HUES64 (cell line): ENCODE measurements around the gene MAPRE2.
"Not testable (repeated sequence)": the region's sequence is repeated elsewhere in the genome, so short reads cannot be mapped to it uniquely, and the experiment has no call there.

ENCODE experiments used
- H3K27ac ChIP-seq: 2 replicates; pipeline ENCODE4 v1.7.0; 2013; ENCODE audit warnings: low read depth, low read length, inconsistent platforms
- H3K27me3 ChIP-seq: 2 replicates; pipeline ENCODE4 v1.6.1; 2013; ENCODE audit warnings: mild to moderate bottlenecking, low read length; ENCODE audit not compliant: insufficient read depth
- H3K36me3 ChIP-seq: 2 replicates; pipeline ENCODE4 v1.6.1; 2013; ENCODE audit warnings: mild to moderate bottlenecking, low read length; ENCODE audit not compliant: insufficient read depth
- H3K4me1 ChIP-seq: 2 replicates; pipeline ENCODE4 v1.6.1; 2013; ENCODE audit warnings: mild to moderate bottlenecking, low read length, moderate library complexity; ENCODE audit not compliant: insufficient read depth
- H3K4me3 ChIP-seq: 2 replicates; pipeline ENCODE4 v1.5.1; 2013; ENCODE audit warnings: mild to moderate bottlenecking, low read length, moderate library complexity
- H3K9ac ChIP-seq: 2 replicates; pipeline ENCODE4 v1.6.1; 2013; ENCODE audit warnings: mild to moderate bottlenecking, low read depth, low read length
- H3K9me3 ChIP-seq: 2 replicates; pipeline ENCODE4 v1.6.1; 2013; ENCODE audit warnings: low read depth, low read length; ENCODE audit not compliant: insufficient read depth
- WGBS: fragments of 150-250, 120-280 bp; methylation state at CpG from one replicate; pipeline ENCODE4 v1.1.7; 2013; ENCODE audit warnings: missing lambda C conversion rate; 5-methylcytosine and 5-hydroxymethylcytosine counted together

The MAPRE2 gene

DNA sequence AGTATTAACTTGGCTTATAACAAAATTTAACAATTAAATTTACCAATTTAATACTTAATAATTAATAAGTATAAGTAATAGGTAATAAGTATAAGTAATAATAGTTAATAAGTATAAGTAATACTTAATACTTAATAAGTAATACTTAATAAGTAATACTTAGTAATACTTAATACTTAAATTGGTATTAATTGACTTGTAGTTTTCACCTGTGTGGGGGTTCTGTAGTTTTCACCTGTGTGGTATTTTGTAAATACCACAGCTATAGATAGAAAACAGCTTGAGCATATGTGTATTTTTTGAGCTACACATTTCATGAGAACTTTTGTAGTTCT is 55.4 kb downstream of the MAPRE2 start:
- Histone ChIP-seq H3K9ac (no peak overlapping the region), H3K4me1 (no peaks in the 10 kb centered on the region), H3K27me3 (no peaks in the 10 kb centered on the region), H3K27ac (no peak overlapping the region), H3K4me3 (no peak overlapping the region), H3K36me3 (no peaks in the 10 kb centered on the region), H3K9me3 (no peaks in the 10 kb centered on the region)

DNA sequence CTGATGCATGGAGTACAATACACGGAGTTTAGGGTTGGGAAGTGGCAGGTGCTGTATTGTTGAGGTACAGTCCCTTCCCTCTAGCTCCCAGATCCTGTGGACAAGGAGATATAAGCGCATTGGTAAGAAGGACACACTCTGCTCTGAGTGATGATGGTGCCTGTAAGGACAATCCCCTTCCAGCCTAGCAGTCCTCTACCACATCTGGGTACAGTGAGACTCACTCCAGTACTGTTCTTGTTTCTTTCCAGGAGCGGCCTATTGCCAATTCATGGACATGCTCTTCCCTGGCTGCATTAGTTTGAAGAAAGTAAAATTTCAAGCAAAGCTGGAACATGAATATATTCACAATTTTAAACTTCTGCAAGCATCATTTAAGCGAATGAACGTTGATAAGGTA is 56.0 kb downstream of the MAPRE2 start:
- no peaks in the 10 kb centered on the region for H3K4me1 ChIP-seq
- no peak overlapping the region for H3K9ac ChIP-seq
- H3K27ac ChIP-seq, result no peak overlapping the region
- no peaks in the 10 kb centered on the region for H3K9me3 ChIP-seq
- no peaks in the 10 kb centered on the region for H3K27me3 ChIP-seq
- WGBS, result 94% methylated on average over 5 of the region's 5 CpGs
- no peaks in the 10 kb centered on the region for H3K36me3 ChIP-seq
- H3K4me3 ChIP-seq, result no peak overlapping the region

DNA sequence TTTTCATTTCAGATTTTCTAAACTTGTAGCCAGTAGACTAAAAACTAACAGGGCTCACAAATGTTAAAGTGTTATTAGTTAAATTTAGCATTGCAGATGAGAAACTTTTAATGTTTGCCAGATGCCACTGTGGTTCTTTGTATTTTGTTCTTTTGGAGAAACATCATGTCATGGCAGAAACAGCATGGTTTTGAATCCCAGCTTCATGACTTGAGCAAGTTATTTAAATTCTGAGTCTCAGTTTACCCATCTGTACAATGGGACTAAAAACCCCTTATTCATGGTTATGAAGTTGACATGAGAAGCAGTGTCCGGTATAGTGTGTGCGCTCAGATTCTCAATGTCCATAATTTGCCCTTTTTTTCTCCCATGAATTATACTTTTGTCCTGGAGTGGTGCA is 56.5 kb downstream of the MAPRE2 start:
- peaks cover 3% of the 10 kb centered on the region; the same call in 1 of the 2 replicates for H3K36me3 ChIP-seq
- H3K4me1 ChIP-seq, result no peaks in the 10 kb centered on the region
- no peak overlapping the region for H3K27ac ChIP-seq
- no peaks in the 10 kb centered on the region for H3K9me3 ChIP-seq
- H3K9ac ChIP-seq, result no peak overlapping the region
- 100% methylated on average over 2 of the region's 2 CpGs for WGBS
- no peaks in the 10 kb centered on the region for H3K27me3 ChIP-seq
- H3K4me3 ChIP-seq, result no peak overlapping the region

DNA sequence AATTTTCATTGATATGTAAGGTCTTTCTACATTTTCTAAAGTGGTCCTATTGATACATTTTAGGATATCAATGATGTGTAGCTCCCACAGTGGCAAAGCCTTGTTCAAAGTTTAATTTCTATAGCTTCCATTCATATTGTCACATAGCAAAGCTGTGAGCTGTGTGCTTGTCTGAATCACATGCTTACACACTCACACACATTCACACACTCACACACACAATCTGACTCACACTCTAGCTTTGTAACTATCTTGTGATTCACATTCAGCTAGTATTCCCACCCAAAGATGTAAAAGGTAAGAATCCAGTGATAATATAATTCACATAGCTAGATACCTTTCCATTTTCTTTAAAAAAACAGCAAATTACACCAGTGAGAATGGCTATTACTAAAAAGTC is 58.7 kb downstream of the MAPRE2 start:
- Histone ChIP-seq H3K9me3 (no peaks in the 10 kb centered on the region), H3K27ac (no peak overlapping the region), H3K4me1 (no peaks in the 10 kb centered on the region), H3K4me3 (no peak overlapping the region), H3K36me3 (peaks cover 4% of the 10 kb centered on the region; the same call in 1 of the 2 replicates), H3K27me3 (no peaks in the 10 kb centered on the region), H3K9ac (no peak overlapping the region)

DNA sequence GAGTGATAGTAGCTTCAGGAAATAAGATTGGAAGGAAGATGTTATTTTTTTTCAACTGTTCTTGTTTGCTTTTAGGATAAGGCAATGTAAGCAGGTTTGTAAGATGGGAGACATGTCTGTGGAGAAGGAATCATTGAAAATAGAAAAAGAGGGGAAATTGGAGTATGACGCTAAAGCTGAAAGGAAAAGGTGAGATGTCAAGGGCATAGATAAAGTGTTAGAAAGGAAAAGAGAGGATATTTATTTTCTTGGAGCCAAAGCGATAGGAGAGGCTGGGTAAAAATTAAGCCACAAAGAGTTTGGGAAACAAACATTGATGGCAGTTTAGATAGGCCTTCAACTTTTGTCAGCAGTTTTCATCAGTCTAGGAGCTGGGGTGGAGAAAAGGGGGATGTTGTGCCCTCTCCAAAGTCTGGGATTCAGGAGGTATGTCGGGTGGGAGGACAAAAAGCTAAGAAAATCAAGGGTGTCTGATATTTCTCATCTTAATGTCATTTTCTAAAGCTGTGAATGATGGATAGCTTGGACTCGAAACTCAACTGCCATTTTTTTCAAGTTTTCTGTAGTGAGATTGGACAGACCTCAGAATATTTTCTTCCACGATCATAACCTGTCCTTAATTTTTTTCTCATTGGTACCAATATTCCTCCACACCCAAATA is 63.3 kb downstream of the MAPRE2 start:
- WGBS, result 92% methylated on average over 5 of the region's 5 CpGs
- Histone ChIP-seq H3K27ac (no peak overlapping the region), H3K9ac (no peak overlapping the region), H3K4me1 (no peaks in the 10 kb centered on the region), H3K9me3 (no peaks in the 10 kb centered on the region), H3K36me3 (peaks cover 4% of the 10 kb centered on the region; the same call in 1 of the 2 replicates), H3K27me3 (no peaks in the 10 kb centered on the region), H3K4me3 (no peak overlapping the region)

DNA sequence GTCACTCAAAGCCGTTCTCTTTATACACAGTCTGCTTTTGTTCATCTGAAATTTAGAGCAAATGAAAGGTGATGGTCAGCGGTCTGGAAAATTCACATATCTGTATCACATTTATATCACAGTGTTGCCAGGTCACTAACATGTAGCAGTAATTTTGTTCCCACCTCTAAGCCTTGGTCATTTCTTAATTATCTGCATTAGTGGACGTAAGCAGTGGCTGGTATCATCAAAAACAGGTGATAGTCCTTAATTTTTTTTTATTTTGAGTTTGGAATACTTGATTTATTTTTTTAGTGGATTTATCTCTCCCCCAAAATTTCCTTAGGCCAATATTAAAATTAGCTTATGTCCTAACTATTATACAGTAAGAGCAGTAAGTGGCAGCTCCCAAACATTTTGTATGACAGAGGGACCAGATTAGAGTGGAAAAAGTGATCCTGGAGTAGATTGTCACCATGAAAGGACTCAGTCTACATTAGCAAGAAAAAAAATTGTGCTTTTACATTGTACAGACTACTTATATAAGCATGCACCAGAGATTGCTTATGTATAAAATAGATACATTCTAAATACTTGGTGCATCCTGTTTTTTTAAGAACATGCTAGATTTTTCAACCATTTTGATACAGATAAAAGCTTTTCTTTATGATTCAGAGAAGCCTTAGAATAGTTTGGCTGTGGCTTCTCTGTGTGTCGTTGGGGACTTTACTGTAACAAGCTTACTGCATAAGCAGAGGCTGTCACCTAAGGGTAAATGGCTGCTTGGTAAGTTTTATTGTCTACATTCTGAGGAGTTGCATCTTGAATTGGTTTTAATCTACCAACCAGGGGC is 65.0 kb downstream of the MAPRE2 start:
- H3K4me3 ChIP-seq, result no peak overlapping the region
- H3K27me3 ChIP-seq, result no peaks in the 10 kb centered on the region
- 94% methylated on average over 4 of the region's 4 CpGs for WGBS
- no peak overlapping the region for H3K27ac ChIP-seq
- H3K9me3 ChIP-seq, result 0 out of 2 replicates have a peak, but pooled peaks cover under 1% of the 10 kb centered on the region
- H3K9ac ChIP-seq, result no peak overlapping the region
- H3K4me1 ChIP-seq, result no peaks in the 10 kb centered on the region
- peaks cover 4% of the 10 kb centered on the region; the same call in 1 of the 2 replicates for H3K36me3 ChIP-seq

DNA sequence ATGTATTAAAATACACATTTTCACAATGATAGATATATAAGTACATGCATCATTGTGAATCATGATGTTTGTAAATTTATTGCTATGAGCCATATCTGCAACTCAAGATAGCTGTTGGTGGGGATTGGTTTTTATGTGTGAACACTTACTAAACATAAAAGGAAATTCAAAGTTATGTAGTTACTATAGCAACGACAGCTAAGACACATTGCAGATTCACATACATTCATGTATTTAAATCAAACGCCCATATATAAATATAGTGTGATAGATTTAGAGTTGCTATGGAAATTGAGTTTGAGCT is 65.6 kb downstream of the MAPRE2 start:
- Histone ChIP-seq H3K27me3 (no peaks in the 10 kb centered on the region), H3K9ac (no peak overlapping the region), H3K9me3 (0 out of 2 replicates have a peak, but pooled peaks cover 3% of the 10 kb centered on the region), H3K36me3 (peaks cover 4% of the 10 kb centered on the region; the same call in 1 of the 2 replicates), H3K4me3 (no peak overlapping the region), H3K27ac (no peak overlapping the region), H3K4me1 (no peaks in the 10 kb centered on the region)
- no CpG with 5 or more reads among the region's 2 CpGs for WGBS

DNA sequence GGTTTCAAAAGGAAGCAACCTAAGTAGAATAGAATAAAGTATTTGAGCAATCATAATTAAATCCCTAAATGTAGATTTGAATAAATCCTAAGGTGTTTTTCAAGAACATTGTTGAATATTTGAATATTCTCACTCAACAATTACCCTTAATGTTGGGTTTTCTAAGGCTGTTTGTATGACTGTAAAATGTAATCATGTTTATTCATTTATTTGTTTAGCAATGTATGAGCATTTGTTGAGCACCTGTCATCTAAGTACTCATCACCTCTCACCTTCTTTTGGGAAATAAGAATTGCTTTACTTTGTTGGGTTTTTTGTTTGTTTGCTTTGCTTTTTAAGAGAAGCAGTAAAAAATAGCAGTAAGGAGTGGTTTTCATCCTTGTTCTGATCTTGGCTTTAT is 66.0 kb downstream of the MAPRE2 start:
- no peak overlapping the region for H3K27ac ChIP-seq
- H3K4me3 ChIP-seq, result no peak overlapping the region
- H3K36me3 ChIP-seq, result peaks cover 4% of the 10 kb centered on the region; the same call in 1 of the 2 replicates
- H3K27me3 ChIP-seq, result no peaks in the 10 kb centered on the region
- H3K4me1 ChIP-seq, result no peaks in the 10 kb centered on the region
- no peak overlapping the region for H3K9ac ChIP-seq
- 0 out of 2 replicates have a peak, but pooled peaks cover 3% of the 10 kb centered on the region for H3K9me3 ChIP-seq

DNA sequence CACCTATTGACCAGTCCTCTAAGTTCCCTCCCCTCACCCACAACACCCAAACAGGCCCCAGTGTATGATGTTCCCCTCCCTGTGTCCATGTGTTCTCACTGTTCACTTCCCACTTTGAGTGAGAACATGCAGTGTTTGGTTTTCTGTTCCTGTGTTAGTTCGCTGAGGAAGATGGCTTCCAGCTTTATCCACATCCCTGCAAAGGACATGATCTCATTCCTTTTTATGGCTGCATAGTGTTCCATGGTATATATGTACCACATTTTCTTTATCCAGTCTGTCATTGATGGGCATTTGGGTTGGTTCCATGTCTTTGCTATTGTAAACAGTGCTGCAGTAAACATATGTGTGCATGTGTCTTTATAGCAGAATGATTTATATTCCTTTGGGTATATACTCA is 66.9 kb downstream of the MAPRE2 start:
- H3K27ac ChIP-seq, H3K9ac ChIP-seq, H3K4me3 ChIP-seq, H3K9me3 ChIP-seq, H3K27me3 ChIP-seq, H3K36me3 ChIP-seq, H3K4me1 ChIP-seq: not testable (repeated sequence)
- WGBS, result 91% methylated on average over 1 of the region's 1 CpG

DNA sequence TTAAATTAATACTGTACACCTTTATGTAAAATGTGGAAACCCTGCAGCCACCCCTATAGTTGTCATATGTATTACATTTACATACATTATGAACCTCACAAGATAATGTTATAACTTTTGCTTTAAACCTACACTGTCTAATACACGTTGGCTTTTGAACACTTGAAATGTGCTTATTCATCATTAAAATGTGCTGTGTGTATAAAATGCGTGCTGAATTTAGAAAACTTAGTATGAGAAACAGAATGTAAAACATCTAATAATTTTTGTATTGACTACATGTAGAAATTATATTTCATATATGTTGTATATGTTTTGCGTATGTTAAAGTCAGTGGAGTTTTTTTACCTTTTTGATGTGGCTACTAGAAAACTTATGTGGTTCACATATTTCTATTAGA is 68.8 kb downstream of the MAPRE2 start:
- 0 out of 2 replicates have a peak, but pooled peaks cover 3% of the 10 kb centered on the region for H3K9me3 ChIP-seq
- H3K4me1 ChIP-seq, result no peaks in the 10 kb centered on the region
- H3K9ac ChIP-seq, result no peak overlapping the region
- WGBS, result 100% methylated on average over 1 of the region's 3 CpGs
- H3K27me3 ChIP-seq, result no peaks in the 10 kb centered on the region
- no peak overlapping the region for H3K27ac ChIP-seq
- no peak overlapping the region for H3K4me3 ChIP-seq
- no peaks in the 10 kb centered on the region for H3K36me3 ChIP-seq

DNA sequence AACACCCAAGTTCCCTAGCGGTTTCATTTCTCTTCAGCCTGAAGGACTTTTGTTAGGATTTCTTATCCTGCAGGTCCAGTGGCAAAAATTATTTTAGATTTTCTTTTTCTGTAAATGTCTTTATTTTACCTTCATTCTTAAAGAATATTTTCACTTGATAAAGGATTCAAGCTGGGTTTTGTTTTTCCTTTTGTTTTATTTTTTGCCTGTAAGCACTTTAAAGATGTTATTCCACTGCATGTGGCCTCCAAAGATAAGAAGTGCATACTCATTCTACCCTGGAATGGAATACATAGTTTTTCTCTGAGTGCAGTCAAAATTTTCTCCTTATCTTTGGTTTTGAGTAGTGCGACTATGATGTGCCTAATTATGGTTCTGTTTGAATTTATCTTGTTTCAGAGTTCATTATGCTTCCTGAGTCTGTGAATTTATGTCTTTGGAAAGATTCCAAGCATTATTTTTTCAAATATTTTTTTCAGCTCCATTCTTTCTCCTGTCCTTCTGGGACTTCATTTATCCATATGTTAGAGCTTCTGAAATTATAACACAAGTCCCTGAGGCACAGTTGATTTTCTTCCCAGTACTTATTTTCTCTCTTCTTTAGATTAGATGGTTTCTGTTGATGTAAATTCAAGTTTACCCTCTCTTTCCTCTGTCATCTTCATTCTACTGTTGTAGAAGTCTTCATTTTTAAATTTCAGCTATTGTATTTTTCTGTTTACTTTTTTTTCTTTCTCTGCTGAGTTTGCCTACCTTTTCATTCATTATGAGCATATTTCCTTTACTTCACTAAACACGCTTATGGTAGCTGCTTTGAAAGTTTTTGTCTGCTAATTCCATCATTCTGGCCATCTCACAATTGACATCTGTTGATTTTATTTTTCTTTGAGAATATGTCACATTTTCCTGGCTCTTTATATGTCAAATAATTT is 69.6 kb downstream of the MAPRE2 start:
- H3K36me3 ChIP-seq, result no peaks in the 10 kb centered on the region
- H3K4me3 ChIP-seq, result no peak overlapping the region
- no peak overlapping the region for H3K27ac ChIP-seq
- H3K9ac ChIP-seq, result no peak overlapping the region
- 0 out of 2 replicates have a peak, but pooled peaks cover 3% of the 10 kb centered on the region for H3K9me3 ChIP-seq
- H3K27me3 ChIP-seq, result no peaks in the 10 kb centered on the region
- H3K4me1 ChIP-seq, result no peaks in the 10 kb centered on the region
- WGBS, result 100% methylated on average over 3 of the region's 3 CpGs
